Fibroblast of the conjunctiva (primary cell): Measurements from ENCODE around the gene MDK.

ENCODE experiments used
- DNase-seq: peaks from one replicate; pipeline ENCODE4 v3.0.0-alpha.2; 2010; ENCODE audit warnings: low read depth

The MDK gene

DNA sequence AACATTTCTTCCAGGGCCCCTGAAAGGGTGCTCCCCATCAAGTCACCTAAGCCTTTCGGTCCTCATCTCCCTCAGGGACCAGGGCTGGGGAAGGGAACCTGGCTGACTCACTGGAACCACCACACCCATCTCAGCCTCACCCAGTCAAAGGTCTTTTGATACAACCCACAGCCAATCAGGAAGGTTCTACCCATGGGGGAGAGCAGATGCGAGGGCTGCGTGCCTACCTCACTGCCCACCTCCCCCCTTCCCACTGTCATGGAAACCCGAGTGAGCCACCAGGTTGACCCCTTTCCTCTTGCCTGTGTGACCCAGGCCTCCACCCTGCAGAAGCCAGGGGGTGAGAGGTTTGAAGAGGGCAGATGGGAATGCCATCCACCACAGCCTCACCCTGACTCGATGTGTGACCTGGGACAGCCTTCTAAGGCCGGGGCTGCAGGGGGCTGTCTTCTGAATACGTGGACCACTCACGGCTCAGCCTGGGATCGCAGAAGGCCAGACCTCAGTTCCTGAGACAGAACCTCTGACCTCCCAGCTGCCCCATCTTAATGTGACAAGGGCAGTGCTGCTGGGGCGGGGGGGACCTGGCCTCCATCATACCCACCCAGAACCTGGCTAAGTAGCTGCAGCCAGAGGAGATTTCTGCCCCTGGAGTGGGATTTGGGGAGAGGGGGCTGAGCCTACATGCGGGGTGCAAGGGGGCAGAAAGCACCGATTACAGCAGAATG is 2.7 kb downstream of the MDK start:
- no peak for DNase-seq

DNA sequence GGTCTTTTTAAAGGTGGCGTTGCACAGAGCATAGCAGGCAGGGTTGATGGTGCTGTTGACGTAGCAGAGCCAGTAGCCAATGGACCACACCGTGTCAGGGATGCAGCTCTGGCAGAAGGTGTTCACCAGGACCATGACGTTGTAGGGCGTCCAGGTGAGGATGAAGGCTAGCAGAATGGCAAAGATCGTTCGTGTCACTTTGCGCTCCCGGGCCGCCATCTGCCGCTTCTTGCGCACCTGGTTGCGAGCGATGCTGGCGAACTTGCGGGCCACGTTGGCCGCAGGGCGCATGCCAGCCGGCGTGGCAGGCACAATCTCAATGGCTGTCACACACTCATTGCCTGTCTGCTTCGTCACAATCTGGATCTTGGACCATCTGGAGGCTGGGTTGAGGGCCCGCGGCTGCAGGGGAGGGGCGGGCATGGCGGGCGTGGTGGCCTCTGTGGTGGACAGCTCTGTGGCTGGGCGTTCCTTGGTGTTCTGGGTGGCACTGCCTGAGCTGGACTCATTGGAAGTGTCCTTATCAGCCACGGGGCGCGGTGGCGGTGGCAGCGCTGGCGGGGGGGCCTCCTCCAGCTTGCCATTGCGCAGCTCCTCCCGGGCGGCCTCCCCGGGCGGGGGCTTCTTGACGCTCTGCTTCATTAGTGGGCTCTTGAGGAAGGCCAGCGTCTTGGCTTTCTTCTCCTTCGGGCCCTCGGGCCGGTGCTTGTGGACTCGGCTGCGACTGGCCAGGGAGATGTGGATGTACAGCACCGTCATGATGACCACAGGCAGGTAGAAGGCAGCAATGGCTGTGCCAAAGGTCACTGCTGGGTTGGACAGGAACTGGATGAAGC is 3.9 kb downstream of the MDK start:
- DNase-seq: no peak

DNA sequence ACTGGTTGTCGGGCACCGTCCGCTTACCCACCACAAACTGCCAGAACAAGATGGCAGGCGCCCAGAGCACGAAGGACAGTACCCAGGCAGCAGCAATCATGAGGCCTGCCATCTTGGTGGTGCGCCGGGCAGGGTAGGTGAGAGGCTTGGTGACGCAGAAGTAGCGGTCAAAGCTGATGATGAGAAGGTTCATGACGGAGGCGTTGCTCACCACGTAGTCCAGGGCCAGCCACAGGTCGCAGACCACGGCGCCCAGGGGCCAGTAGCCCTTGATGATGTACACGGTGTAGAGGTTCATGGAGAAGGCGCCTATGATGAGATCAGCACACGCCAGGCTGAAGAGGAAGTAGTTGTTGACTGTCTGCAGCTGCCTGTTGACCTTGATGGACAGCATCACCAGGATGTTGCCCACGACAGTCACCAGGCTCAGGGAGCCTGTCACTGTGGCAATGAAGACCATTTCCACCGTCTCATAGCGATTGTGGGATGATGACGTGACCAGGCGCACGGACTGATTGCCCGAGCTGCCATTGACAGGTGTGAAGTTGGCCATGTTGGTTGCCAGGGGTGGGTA is 4.6 kb downstream of the MDK start:
- no peak for DNase-seq

DNA sequence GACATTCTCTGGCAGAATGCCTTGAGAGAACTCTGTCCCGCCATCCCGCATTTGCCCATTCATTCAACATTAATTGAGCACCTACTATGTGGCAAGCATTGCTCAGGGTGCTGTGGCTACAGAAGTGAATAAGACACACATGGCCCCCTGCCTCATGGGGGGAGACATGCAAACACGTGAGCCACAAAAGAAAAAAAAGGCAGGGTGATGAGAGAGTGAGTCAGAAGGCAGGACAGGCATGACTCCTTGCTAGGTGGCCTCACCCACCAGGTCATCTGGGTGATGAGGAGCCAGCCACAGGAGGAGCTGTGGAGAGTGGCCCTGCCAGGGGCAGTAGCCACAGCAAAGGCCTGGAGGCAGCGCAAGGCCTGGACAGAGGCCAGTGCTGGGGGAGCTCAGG is 5.2 kb downstream of the MDK start:
- no peak for DNase-seq

DNA sequence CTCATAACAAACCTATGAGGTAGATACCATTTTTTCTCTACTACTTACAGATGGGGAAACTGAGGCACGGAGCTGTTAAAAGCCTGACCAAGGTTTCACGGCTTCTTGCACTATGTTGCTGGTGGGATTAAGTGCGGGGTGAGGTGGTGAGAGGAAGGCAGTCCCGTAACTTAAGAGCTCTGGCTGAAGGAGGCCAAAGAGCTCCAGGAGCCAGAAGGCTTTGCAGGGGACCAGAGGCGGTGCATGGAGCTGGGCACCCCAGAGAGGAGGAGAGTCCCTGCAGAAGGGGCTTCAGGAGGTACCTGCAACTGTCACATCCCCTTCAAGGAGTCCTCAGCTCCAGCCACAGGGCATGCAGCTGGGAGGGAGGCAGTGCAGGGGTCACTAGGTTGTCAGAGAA is 6.0 kb downstream of the MDK start:
- DNase-seq: no peak

DNA sequence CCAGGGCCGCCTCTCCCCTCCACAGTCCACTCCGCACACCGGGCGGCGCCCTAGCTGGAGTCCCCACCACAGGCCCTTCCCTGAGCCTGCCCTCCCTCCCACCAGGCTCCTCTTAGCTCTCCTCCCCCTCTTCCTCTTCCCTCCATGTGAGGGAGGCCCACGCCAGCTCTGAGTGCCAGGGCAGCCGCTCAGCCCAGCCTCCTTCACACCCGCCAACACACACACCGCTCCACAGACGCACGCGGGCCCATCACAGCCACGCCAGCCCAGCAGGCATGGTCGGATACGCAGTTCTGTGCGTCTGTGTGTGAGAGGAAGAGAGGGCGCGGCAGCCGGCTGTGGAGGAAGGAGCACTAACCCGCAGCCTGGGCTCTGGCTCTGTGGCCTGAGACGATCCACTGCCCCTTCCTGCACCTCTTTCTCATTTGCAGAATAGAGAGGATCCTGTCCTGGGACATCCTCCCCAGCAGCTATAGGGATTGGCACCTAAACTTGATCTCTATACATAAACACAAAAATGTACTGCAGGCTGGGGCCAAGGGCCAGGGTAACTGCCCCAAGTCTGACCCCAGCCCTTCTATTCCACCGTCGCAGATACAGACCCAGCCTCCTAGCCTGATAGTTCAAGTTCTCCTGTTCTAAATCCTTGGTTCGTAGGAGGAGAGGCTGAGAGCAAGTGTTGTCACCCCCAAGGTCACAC is 6.6 kb downstream of the MDK start:
- DNase-seq: no peak

DNA sequence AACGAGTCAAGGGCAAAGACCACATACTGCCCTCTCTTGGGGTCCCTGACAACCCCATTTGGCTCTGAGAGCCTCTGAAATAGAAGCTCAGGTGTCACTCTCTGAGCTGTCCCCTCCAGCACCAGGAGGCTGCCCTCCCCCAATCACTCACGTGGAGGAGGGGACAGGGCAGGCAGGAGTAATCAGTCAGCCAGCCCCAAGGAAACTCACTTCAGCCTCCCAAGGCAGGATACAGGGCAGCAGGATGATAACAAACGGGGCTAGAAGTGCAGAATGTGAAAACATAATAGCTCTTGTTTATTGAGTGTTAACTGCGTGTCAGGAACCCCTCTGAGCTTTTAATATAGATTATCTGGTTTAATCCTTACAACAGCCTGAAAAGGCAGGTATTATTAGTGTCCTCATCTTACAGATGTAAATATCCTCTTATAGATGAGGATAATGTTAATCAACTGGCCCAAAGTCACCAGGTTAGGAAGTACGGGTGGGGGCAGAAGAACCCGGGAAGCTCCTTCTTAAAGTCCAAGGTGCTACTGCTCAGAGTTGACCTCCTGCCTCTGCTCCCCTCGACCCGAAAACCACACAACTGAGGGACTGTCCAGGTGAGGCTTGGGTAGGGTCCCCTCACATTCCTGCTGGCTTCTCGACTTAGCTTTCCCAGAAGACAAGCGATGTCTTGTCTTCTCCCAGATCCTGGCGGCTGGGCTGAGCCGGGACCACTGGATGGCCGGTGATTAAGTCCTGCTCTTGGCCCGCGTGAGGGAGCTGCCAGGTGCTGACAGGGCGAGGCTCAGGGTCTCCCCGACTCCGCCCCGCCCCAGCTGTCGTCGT is 7.4 kb downstream of the MDK start:
- no peak for DNase-seq

DNA sequence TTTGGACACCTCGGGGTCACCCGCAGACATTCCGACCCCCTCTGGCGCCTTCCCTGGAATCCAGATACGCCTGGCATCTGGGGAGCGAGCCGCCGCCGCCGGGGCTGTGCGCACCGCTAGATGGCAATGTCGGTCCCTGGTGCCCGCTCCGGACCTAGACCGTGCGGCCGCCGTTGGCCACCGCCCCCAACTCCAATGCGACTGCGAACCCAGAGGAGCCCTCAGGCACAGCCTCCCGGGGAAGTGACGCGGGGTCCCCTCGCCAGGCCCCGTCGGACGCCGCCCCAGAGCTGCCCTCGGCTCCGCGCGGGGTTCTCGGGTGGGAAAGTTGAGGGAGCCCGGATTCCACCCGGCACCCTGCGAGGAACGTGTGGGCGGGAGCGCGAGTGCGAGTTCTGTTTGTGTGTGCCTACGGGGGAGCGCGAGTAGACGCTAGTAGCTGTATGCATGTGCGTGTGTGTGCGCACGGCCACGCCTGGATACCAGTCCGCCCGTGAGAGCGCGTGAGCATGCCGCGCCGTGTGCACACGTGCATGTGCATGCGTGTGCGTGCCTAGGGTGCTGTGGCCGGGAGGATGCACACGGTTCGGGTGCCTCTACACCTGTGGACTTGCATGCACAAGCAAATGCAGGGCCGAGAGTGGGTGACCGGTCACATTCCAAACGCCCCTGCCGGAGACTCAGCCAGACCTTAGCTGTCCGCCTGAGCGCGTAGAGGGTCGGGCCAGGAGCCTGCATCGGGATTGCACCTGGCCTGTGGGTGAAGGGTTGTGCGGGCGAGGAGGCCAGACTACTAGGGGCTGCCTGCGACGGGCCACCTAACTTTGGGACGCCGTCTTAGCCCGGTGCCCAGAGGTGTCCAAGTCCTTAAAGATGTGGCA is 8.2 kb downstream of the MDK start:
- no peak for DNase-seq

DNA sequence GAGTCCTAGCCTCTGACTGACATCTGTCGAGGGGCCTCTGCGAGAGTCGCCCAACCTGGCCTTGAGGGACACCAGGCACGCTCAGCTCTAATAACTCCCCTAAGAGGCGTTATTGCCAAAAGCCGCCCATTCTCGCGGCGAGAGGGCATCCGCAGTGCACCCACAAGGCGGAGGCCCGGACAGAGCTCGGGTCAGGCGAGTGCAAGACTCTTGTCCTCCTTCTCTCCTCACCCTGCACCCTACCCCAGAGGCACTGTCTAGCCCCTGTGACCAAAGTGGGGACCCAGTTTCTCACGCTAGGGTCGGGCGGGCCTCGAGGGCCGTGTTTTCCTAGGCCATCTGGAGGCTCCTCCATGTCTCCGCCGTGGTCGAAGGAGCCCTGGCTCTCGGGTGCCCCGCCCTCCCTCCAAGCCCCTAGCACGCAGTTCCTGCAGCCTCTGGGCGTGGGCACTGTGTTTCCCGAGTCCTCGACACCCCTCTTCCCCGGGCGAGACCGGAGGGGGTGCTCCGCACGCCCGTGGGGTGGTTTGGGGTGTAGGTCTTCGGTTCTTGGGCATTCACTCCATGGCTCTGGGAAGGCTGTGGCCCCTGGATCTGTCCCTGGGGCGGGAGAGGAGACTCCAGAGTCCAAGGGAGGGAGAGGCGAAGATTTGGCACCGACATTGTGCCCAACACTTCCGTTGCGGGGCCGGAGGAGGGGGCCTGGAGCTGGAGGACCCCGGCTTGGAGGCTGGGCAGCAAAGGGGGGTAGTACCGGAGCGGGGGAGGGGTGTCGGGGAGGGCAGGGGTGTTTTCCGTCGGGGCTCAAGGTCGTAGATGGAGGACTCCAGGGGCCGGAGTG is 9.1 kb downstream of the MDK start:
- DNase-seq: no peak

DNA sequence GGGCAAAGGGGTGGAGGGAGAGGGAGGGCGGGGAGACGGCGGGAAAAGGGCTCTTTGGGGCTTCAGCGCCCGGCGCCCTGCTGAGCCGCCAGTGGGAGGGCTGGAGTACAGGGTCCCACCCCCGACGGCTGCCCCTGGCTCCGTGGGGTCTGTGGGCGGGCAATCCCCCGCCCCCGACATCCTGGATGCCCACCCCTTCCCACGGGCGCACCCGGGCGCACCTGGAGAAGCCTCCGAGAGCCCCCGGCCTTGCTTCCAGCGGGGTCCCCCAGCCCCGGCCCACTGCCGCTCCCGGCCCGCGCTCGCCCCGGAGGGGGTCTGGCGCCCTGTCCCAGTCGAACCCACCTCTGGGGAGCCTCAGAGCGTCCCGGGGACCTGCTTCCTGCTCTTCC is 9.7 kb downstream of the MDK start:
- no peak for DNase-seq

DNA sequence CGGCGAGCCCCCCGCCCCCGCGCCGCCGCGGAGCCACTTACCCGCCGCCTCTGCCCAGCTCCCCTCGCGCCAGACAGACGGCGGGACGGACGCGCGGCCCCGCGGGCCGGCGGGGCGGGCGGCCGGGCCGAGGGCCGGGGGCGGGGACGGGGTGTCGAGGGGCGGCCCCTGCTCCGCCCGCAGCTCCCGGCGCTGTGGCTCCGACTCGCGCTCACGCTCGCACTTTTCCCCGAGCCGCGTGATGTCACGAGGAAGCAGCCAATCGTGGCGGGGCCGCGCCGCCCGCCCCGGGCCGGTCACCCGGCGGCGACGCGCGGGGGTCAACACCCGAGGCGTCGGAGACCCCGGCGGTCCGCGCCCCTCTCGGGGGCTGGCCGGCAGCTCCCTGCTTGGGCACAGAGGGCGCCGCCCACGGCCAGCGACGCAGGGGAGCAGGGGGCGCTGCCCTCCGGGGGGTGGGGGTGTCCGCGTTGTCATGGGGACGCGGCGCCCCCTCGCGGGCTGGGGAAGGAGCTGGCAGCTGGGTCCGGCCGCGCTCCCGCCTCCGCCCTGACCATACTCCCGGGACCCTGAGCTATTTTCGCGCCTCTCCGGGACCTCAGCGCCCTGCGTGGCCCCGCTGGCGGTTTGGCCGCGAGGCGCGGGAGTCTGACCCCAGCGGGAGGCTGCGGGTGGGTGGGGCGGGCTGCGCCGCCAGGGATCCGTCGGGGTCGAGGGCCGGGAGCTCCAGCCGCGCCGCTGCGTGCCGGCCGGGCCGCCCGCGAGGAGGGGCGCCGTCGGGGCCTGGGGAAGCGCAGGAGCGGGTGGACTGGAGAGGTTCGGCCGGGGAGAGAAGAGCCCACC is 10.3 kb downstream of the MDK start, which contains the start of gene CHRM4:
CHRM4 (minus strand) TSS at position 199 of the 843 bp plus-strand sequence. CDS start 5,219 bp downstream, outside the sequence.
- DNase-seq: no peak

DNA sequence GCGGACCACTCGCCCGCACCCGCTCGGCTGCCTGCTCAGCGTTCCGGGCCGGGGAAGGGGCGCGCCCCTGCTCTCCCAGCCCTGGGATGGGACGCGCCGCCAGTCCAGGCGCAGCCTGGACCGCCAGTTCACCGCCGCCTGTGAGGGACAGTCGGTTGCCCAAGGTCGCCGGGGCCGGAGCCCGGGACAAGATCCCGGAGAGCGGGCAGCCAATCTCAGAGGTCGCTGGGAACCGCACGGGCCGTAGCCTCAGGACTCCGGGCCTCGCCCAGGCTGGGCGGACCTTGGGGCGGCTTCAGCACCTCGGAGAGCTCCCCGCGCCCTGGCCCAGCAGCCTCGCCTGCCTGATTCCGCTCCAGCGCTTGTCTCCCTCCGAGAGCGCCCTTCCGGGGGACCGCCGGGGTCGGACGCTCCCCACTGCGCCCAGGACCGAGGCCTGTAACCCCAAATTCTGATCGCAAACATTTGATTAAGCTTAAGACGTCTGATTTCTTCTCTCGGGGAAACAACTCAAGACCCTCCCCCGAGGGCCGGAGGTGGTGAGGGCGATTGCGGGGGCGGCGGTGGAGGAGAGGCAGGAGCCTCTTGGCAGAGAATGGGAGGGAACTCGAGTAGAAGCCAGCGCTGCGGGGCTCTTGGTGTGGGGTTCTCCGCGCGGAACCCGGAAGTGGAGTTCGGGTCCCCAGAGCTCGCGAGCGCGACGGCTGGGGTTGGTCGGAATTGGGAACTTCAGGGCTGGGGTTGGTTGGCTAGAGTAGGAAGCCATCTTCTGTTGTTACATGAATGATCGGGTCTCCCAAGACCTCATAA is 11.2 kb downstream of the MDK start:
- peak; percentile 47 for DNase-seq

DNA sequence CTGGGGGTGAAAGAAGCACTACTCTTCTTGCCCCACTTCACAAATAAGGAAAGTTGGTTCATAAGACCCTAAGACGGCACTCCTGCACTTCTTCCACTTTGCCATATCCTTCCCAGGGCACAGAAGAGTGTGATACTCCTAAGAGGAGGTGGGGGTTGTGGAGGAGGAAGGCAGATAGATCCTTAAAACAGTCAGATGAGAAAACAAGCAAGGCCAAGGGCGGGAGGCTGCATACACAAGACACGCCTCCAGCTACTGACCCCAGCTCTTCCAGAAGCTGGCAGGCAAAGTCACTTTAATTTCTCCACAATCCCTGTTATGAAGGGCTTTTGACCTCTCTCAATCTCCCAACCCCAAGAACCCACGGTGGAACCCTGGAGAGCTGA is 11.8 kb downstream of the MDK start:
- DNase-seq: no peak

DNA sequence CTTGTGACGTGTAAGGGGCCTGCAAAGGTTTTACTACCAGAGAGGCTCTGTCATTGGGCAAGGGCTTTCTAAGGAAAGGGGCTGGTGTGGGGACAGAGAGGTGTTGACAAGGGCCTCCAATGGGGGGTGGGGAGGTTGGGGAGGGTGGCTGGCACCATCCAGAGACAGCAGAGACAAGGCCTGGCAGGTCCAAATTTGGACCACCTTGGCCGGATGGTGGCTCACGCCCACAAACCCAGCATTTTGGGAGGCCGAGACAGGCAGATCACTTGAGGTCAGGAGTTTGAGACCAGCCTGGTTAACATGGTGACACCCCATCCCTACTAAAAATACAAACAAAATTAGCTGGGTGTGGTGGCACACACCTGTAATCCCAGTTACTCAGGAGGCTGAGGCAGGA is 12.3 kb downstream of the MDK start:
- DNase-seq: no peak

DNA sequence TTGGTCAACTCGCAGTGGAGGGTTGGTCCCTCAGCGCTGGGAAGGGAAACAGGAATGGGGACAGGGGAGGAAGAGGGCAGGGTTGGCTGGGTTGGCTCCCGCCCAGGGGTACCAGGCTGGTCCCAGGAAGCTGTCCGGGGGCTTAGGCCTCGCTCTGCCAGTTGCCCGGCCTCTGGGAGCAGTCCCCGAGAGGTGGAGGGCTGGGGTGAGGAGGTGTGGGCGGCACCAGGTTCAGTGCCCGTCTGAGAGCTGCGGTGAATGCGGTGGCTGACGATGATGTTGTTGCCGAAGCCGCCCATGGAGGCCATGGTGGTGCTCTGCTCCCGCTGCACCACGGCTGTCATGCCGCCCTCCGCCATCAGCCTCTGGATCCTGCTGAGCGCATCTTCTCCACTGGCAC is 16.1 kb downstream of the MDK start:
- no peak for DNase-seq

DNA sequence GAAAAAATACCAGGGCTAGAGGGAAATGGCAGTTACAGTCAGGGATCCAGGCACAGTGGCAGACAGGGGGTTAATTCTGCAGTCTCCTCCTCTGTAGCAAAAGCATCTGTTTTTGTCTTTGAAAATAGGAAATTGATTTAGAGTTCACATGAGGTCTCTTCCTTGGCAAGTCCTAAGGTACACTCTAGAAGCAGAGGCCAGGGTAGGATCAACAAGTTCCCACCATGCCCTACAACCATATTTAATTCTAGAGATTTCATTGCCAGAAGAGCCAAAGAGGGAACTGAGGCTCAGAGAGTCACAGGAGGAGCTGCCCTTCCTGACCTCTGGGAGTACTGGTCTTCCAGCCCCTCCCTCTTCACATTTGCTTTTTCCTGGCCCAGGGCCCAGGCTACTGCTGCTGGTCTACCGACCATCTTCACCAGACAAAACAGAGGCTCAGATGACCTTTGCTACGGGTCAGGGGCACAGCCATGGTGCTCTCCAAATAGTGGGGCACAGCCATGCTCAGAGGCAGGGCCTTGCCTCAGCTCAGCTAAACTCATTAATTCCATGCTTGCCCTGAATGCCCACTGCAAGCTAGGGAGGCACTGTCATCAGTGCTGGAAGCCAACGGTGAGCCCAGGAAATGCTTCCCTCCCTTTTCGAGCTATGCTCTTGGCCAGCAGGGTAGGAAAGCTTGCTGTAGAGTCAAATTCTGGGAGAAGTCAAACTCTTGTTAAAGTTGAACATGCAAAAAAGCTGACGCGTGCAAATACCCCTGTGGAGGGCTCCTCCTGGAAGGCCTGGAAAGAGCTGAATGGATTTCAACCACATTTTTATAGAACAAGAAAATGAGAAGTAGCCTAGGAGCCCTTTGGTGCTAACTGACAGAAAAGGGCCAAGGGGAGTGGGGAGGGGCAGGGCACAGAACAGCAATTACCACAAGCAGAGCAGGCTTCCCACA is 21.8 kb downstream of the MDK start:
- no peak for DNase-seq
